LHCN-M2 (cell line): ENCODE measurements around the gene CHST11. TPM values are rescaled to one million over a fixed set of nuclear protein-coding genes. Genes with fewer than 3 reads are reported as not detected.
A peak's percentile ranks its signal among the peaks of the same experiment; 100 is the strongest.

ENCODE experiments used
- DNase-seq: peaks from one replicate; pipeline ENCODE4 v3.0.0-alpha.2; 2012; ENCODE audit warnings: low read depth
- total RNA-seq: library from RNA; depleted of rRNA; stranded (reverse); fragments of >200 nt; gene quantifications from 2 replicates; pipeline ENCODE4 v1.2.3, GENCODE V29; 2014

The CHST11 gene
- total RNA-seq, 1 experiment from 2014 or later: 3.4 TPM

- DNase-seq: no peak
These were observed 23.7 kb upstream of the CHST11 start for GRCh38 chr12:104433061-104433460.

GRCh38 chr12:104434129-104434528 lies 22.6 kb upstream of the CHST11 start:
- no peak for DNase-seq

GRCh38 chr12:104435175-104435574 lies 21.6 kb upstream of the CHST11 start:
- no peak for DNase-seq

- DNase-seq: no peak
These were observed 21.0 kb upstream of the CHST11 start for GRCh38 chr12:104435765-104436164.

GRCh38 chr12:104436790-104437189 lies 20.0 kb upstream of the CHST11 start:
- DNase-seq: no peak

- no peak for DNase-seq
These were observed 18.6 kb upstream of the CHST11 start for GRCh38 chr12:104438134-104438533.

- no peak for DNase-seq
These were observed 17.6 kb upstream of the CHST11 start for GRCh38 chr12:104439137-104439536.

- DNase-seq: no peak
These were observed 13.7 kb upstream of the CHST11 start for GRCh38 chr12:104443008-104443407.

- no peak for DNase-seq
These were observed 9.9 kb upstream of the CHST11 start for GRCh38 chr12:104446646-104447421.

GRCh38 chr12:104448031-104448430 lies 8.7 kb upstream of the CHST11 start:
- no peak for DNase-seq

- no peak for DNase-seq
These were observed 8.3 kb upstream of the CHST11 start for GRCh38 chr12:104448451-104448850.

GRCh38 chr12:104450700-104451099 lies 6.0 kb upstream of the CHST11 start:
- no peak for DNase-seq

- no peak for DNase-seq
These were observed 4.7 kb upstream of the CHST11 start for GRCh38 chr12:104452087-104452486.

GRCh38 chr12:104453133-104453532 lies 3.6 kb upstream of the CHST11 start:
- DNase-seq: no peak

GRCh38 chr12:104454997-104455396 lies 1.8 kb upstream of the CHST11 start:
- DNase-seq: peak; percentile 78

- DNase-seq: no peak
These were observed 951 bp upstream of the CHST11 start for GRCh38 chr12:104455578-104456416.

- DNase-seq: peak; percentile 69
These were observed 400 bp downstream of the CHST11 start for GRCh38 chr12:104456950-104457745.

- peak; percentile 9 for DNase-seq
These were observed 1.3 kb downstream of the CHST11 start for GRCh38 chr12:104457746-104458693.

GRCh38 chr12:104458694-104459367 lies 2.1 kb downstream of the CHST11 start:
- no peak for DNase-seq

- no peak for DNase-seq
These were observed 2.7 kb downstream of the CHST11 start for GRCh38 chr12:104459368-104459909.
